PC-3 (cell line): ENCODE results near the gene METAP1. TPM values are rescaled to one million over a fixed set of nuclear protein-coding genes. Genes with fewer than 3 reads are reported as not detected.
A peak's percentile ranks its signal among the peaks of the same experiment; 100 is the strongest.

ENCODE experiments used
- ATAC-seq: fragments of 200-7000 bp; cut with Tn5 transposase; 2 replicates; pipeline ENCODE4 v1.9.1; 2020; ENCODE audit warnings: mild to moderate bottlenecking, moderate library complexity
- BruUV-seq: library from RNA; stranded (reverse); fragments of 400-500 nt; replicated peaks from 2 replicates; lab custom pipeline; 2021; lab: Mats Ljungman, UMichigan
- CTCF ChIA-PET: fragments of 300-600 bp; sonication (Branson Sonifier 250); formaldehyde crosslinking; loops from one replicate; lab custom pipeline; 2022; ENCODE audit warnings: antibody characterized with exemption; lab: Charles Lee
- POLR2A ChIA-PET: fragments of 300-600 bp; sonication (Branson Sonifier 250); formaldehyde crosslinking; loops from one replicate; lab custom pipeline; 2022; ENCODE audit warnings: antibody characterized with exemption; ENCODE audit not compliant: unreplicated experiment; lab: Charles Lee
- DNase-seq: peaks from one replicate; pipeline ENCODE4 v3.0.0-alpha.2; 2015
- H2AFZ ChIP-seq: fragments of 300-600 bp; sonication (generic); 2 replicates; pipeline ENCODE4 v1.6.0; 2016; ENCODE audit warnings: antibody characterized with exemption, low read length
- H3F3A ChIP-seq: fragments of 300-600 bp; sonication (generic); one replicate; pipeline ENCODE4 v1.6.0; 2017; ENCODE audit warnings: antibody characterized with exemption, low read length, control low read depth, mild to moderate bottlenecking; ENCODE audit not compliant: unreplicated experiment
- H3K27ac ChIP-seq: fragments of 300-600 bp; sonication (generic); 2 replicates; pipeline ENCODE4 v1.5.1; 2016; ENCODE audit warnings: mild to moderate bottlenecking, low read length
- H3K27me3 ChIP-seq: fragments of 300-600 bp; sonication (generic); 2 replicates; pipeline ENCODE4 v1.6.1; 2016; ENCODE audit warnings: low read length, mixed read lengths
- H3K36me3 ChIP-seq: fragments of 300-600 bp; sonication (generic); 2 replicates; pipeline ENCODE4 v1.6.1; 2016; ENCODE audit warnings: low read depth, mixed run types, low read length, mixed read lengths
- H3K4me1 ChIP-seq: fragments of 300-600 bp; sonication (generic); 2 replicates; pipeline ENCODE4 v1.5.1; 2016; ENCODE audit warnings: low read length; ENCODE audit not compliant: insufficient read depth
- H3K4me2 ChIP-seq: fragments of 300-600 bp; sonication (generic); 2 replicates; pipeline ENCODE4 v1.6.0; 2016; ENCODE audit warnings: low read length
- H3K4me3 ChIP-seq: fragments of 300-600 bp; sonication (generic); 2 replicates; pipeline ENCODE4 v1.5.1; 2016; ENCODE audit warnings: mild to moderate bottlenecking, low read length, mixed read lengths
- H3K79me2 ChIP-seq: fragments of 300-600 bp; sonication (generic); 2 replicates; pipeline ENCODE4 v1.6.1; 2017; ENCODE audit warnings: low read length, mixed read lengths
- H3K9ac ChIP-seq: fragments of 300-600 bp; sonication (generic); 2 replicates; pipeline ENCODE4 v1.6.0; 2016; ENCODE audit warnings: mild to moderate bottlenecking, low read length
- H3K9me2 ChIP-seq: fragments of 300-600 bp; sonication (generic); replicated peaks from 2 replicates; pipeline ENCODE4 v1.6.1; 2016; ENCODE audit warnings: mixed run types, low read length, mixed read lengths
- H3K9me3 ChIP-seq: fragments of 300-600 bp; sonication (generic); 2 replicates; pipeline ENCODE4 v1.6.1; 2016; ENCODE audit warnings: low read length, mixed read lengths
- H4K20me1 ChIP-seq: fragments of 300-600 bp; sonication (generic); 2 replicates; pipeline ENCODE4 v1.6.1; 2016; ENCODE audit warnings: low read length, mixed read lengths
- EZH2 ChIP-seq: fragments of 300-600 bp; sonication (generic); IDR thresholded peaks from one replicate; pipeline ENCODE4 v1.6.1; 2017; ENCODE audit warnings: antibody characterized with exemption, mild to moderate bottlenecking, low read length; ENCODE audit not compliant: unreplicated experiment
- EZH2phosphoT487 ChIP-seq: fragments of 300-600 bp; sonication (generic); IDR thresholded peaks from 2 replicates; pipeline ENCODE4 v1.6.1; 2018; ENCODE audit warnings: mild to moderate bottlenecking, antibody characterized with exemption, low read length, borderline replicate concordance
- intact Hi-C: fragments of 100-400 bp; cut with micrococcal nuclease; formaldehyde crosslinking; loops from 2 replicates; pipeline ENCODE4 v1.9.0; 2023
- total RNA-seq: library from RNA; depleted of rRNA; stranded (reverse); fragments of >200 nt; gene quantifications from 2 replicates; pipeline ENCODE4 v1.2.3, GENCODE V29; 2014
- TF ChIP-seq, protein P1 (sequence below): fragments of 300-600 bp; sonication (generic); conservative IDR thresholded peaks from 2 replicates; pipeline ENCODE4 v1.5.1; 2017; ENCODE audit warnings: antibody characterized with exemption, low read depth, mild to moderate bottlenecking, low read length

METAP1 gene
- total RNA-seq, 1 experiment from 2014 or later = 53.9 TPM

GRCh38 chr4:98996765-98997068, 1.2 kb downstream of the METAP1 start:
- Histone ChIP-seq H4K20me1 (peaks cover 33% of the 10 kb centered on the region), H3K9me3 (no peaks in the 10 kb centered on the region), H3K4me2 (peak overlapping the region; percentile 86), H3K9me2 (no peaks in the 10 kb centered on the region), H3K27me3 (no peaks in the 10 kb centered on the region), H3K9ac (peak overlapping the region; percentile 84), H2AFZ (peak overlapping the region; percentile 87; the same call in 1 of the 2 replicates), H3K27ac (0 out of 2 replicates have a peak overlapping the region, but pooled peaks have one; percentile 56), H3K4me3 (peak overlapping the region; percentile 94), H3K36me3 (no peaks in the 10 kb centered on the region; the same call in 1 of the 2 replicates), H3F3A (no peaks in the 10 kb centered on the region), H3K79me2 (peaks cover 61% of the 10 kb centered on the region), H3K4me1 (peaks cover 20% of the 10 kb centered on the region)
- DNase-seq = no peak
- no peak for TF ChIP-seq EZH2
- no peak for TF ChIP-seq EZH2phosphoT487
- TF ChIP-seq, protein P1, sequence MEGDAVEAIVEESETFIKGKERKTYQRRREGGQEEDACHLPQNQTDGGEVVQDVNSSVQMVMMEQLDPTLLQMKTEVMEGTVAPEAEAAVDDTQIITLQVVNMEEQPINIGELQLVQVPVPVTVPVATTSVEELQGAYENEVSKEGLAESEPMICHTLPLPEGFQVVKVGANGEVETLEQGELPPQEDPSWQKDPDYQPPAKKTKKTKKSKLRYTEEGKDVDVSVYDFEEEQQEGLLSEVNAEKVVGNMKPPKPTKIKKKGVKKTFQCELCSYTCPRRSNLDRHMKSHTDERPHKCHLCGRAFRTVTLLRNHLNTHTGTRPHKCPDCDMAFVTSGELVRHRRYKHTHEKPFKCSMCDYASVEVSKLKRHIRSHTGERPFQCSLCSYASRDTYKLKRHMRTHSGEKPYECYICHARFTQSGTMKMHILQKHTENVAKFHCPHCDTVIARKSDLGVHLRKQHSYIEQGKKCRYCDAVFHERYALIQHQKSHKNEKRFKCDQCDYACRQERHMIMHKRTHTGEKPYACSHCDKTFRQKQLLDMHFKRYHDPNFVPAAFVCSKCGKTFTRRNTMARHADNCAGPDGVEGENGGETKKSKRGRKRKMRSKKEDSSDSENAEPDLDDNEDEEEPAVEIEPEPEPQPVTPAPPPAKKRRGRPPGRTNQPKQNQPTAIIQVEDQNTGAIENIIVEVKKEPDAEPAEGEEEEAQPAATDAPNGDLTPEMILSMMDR = no peak
- CTCF ChIA-PET = interaction anchor here (2.7 kb wide), 1 partner anchor 59 kb away, joined by 28 read pairs; no protein-coding TSS in a partner anchor
- POLR2A ChIA-PET = no interaction called here
- no peak for ATAC-seq
- TSS peak; percentile 59 for BruUV-seq
- intact Hi-C loops = no loop called here

- ChIA-PET POLR2A (no interaction called here), CTCF (no interaction called here)
- H3K9ac ChIP-seq = peak overlapping the region; percentile 84
- no peak for DNase-seq
- peaks cover 33% of the 10 kb centered on the region for H4K20me1 ChIP-seq
- peak overlapping the region; percentile 86 for H3K4me2 ChIP-seq
- H3K36me3 ChIP-seq = no peaks in the 10 kb centered on the region; the same call in 1 of the 2 replicates
- H3K4me3 ChIP-seq = peak overlapping the region; percentile 94
- no peak overlapping the region for H3K27ac ChIP-seq
- H3K27me3 ChIP-seq = no peaks in the 10 kb centered on the region
- no peaks in the 10 kb centered on the region for H3K9me2 ChIP-seq
- no peak overlapping the region for H2AFZ ChIP-seq
- H3K79me2 ChIP-seq = peaks cover 66% of the 10 kb centered on the region
- ATAC-seq = no peak
- no TSS peak for BruUV-seq
- peaks cover 20% of the 10 kb centered on the region for H3K4me1 ChIP-seq
- intact Hi-C loops = no loop called here
- H3K9me3 ChIP-seq = no peaks in the 10 kb centered on the region
- TF ChIP-seq EZH2phosphoT487 (no peak), EZH2 (no peak)
- TF ChIP-seq, protein P1 = no peak
- H3F3A ChIP-seq = no peaks in the 10 kb centered on the region
Observed at GRCh38 chr4:98997166-98997565, 1.6 kb downstream of the METAP1 start.

- H3K27me3 ChIP-seq = no peaks in the 10 kb centered on the region
- H4K20me1 ChIP-seq = peaks cover 33% of the 10 kb centered on the region
- BruUV-seq = no TSS peak
- no peaks in the 10 kb centered on the region; the same call in 1 of the 2 replicates for H3K36me3 ChIP-seq
- CTCF ChIA-PET = no interaction called here
- H3K9me2 ChIP-seq = no peaks in the 10 kb centered on the region
- peaks cover 79% of the 10 kb centered on the region for H3K79me2 ChIP-seq
- H3K4me1 ChIP-seq = peaks cover 20% of the 10 kb centered on the region
- POLR2A ChIA-PET = no interaction called here
- H3K4me2 ChIP-seq = no peak overlapping the region
- TF ChIP-seq EZH2 = no peak
- TF ChIP-seq, protein P1 = no peak
- TF ChIP-seq EZH2phosphoT487 = no peak
- no peaks in the 10 kb centered on the region for H3K9me3 ChIP-seq
- H3K27ac ChIP-seq = no peak overlapping the region
- intact Hi-C loops = no loop called here
- no peak overlapping the region for H2AFZ ChIP-seq
- H3K4me3 ChIP-seq = no peak overlapping the region
- no peak overlapping the region for H3K9ac ChIP-seq
- no peak for ATAC-seq
- no peaks in the 10 kb centered on the region for H3F3A ChIP-seq
- DNase-seq = no peak
Observed at GRCh38 chr4:98998551-98998950, 3.0 kb downstream of the METAP1 start.
